ENCODE data around the gene RAB11A.

DNA sequence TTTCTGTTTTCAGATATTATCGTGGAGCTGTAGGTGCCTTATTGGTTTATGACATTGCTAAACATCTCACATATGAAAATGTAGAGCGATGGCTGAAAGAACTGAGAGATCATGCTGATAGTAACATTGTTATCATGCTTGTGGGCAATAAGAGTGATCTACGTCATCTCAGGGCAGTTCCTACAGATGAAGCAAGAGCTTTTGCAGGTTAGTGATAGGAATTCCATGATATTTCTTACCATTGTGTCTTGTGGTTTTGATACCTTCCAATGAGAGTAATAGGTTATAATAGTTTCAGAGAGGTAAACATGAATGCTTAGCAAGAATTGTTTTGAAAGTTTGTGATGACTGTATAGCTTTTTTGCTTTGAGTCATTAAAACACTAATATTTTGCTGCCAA, 8.5 kb downstream of the RAB11A start:
- TF ChIP-seq, protein P1, sequence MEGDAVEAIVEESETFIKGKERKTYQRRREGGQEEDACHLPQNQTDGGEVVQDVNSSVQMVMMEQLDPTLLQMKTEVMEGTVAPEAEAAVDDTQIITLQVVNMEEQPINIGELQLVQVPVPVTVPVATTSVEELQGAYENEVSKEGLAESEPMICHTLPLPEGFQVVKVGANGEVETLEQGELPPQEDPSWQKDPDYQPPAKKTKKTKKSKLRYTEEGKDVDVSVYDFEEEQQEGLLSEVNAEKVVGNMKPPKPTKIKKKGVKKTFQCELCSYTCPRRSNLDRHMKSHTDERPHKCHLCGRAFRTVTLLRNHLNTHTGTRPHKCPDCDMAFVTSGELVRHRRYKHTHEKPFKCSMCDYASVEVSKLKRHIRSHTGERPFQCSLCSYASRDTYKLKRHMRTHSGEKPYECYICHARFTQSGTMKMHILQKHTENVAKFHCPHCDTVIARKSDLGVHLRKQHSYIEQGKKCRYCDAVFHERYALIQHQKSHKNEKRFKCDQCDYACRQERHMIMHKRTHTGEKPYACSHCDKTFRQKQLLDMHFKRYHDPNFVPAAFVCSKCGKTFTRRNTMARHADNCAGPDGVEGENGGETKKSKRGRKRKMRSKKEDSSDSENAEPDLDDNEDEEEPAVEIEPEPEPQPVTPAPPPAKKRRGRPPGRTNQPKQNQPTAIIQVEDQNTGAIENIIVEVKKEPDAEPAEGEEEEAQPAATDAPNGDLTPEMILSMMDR (IDR thresholded peaks at IDR 0.05; ENCODE audit: poor library complexity, severe bottlenecking): no peak
- TF ChIP-seq TAF1 (IDR thresholded peaks at IDR 0.05; ENCODE audit: low read depth) (no peak), EZH2 (IDR thresholded peaks at IDR 0.05; ENCODE audit: borderline replicate concordance, insufficient read depth, low read length, poor library complexity, severe bottlenecking) (no peak), EP300 (conservative IDR thresholded peaks at IDR 0.05; ENCODE audit: poor library complexity, severe bottlenecking) (no peak), SMC3 (conservative IDR thresholded peaks at IDR 0.05; ENCODE audit: poor library complexity) (no peak)
